ENCODE data around the gene CCNT1.

GRCh38 chr12:48640854-48641253 is 75.7 kb downstream of the CCNT1 start:
- TF ChIP-seq CTCF (IDR thresholded peaks at IDR 0.05) (no peak), POLR2A (IDR thresholded peaks at IDR 0.05) (no peak)
